Endothelial cell of umbilical vein (primary cell): Measurements from ENCODE around the gene ARHGAP30.

Experiments used
- EZH2 ChIP-seq: IDR thresholded peaks from 2 replicates; pipeline ENCODE4 v1.6.1; 2012; ENCODE audit warnings: borderline replicate concordance, low read depth, mild to moderate bottlenecking, moderate library complexity, low read length, inconsistent platforms; ENCODE audit not compliant: severe bottlenecking
- POLR2A ChIP-seq: IDR thresholded peaks from 2 replicates; pipeline ENCODE4 v1.6.1; 2012; ENCODE audit warnings: low read depth, mild to moderate bottlenecking, control low read depth, low read length
- POLR2AphosphoS5 ChIP-seq: IDR thresholded peaks from 2 replicates; pipeline ENCODE4 v1.6.1; 2012; ENCODE audit warnings: low read depth, mild to moderate bottlenecking, control low read depth, low read length, moderate library complexity; ENCODE audit not compliant: insufficient read depth
- TF ChIP-seq, protein P1 (sequence below): IDR thresholded peaks from 2 replicates; pipeline ENCODE4 v1.6.1; 2011; ENCODE audit not compliant: insufficient read depth, insufficient read length
- TF ChIP-seq, protein P2 (sequence below), 2 donors: IDR thresholded peaks; 1 replicate in 1 of 2; 2 replicates in 1 of 2; pipeline ENCODE4 v1.5.1; 2011; ENCODE audit warnings: low read length in 2 of 2, mild to moderate bottlenecking in 2 of 2, moderate library complexity in 2 of 2, control low read depth in 1 of 2, inconsistent platforms in 1 of 2, low read depth in 1 of 2; ENCODE audit not compliant: insufficient read depth in 1 of 2; ENCODE audit errors: extremely low read depth in 1 of 2

DNA sequence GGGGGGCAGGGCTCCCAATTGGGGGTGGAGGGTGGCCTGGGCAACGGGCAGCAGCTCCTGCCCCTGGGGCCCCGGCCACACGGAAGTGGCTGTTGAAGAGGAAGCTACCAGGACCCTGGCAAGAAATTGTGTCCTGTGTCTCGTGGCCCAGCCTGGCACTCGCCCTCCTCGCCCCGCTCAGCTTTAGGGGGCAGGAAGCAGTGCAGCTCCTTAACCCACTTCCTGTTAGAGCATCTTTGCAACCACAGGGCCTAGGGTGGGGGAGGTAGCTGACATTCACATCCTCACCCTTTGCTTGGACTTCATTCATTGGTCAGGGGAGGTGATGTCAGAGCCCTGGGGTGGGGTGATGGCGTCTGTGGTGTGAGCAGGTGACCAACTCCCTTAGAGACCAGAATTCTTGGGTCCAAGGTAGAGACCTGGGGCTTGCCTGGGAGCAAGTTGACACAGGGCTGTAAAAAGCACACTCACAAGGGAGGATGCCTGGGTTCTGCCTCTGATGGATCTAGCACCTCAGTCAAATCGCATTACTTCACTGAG, at the start of gene ARHGAP30:
- TF ChIP-seq POLR2AphosphoS5 = no peak
- TF ChIP-seq, protein P1, sequence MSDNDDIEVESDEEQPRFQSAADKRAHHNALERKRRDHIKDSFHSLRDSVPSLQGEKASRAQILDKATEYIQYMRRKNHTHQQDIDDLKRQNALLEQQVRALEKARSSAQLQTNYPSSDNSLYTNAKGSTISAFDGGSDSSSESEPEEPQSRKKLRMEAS = no peak
- TF ChIP-seq, protein P2, sequence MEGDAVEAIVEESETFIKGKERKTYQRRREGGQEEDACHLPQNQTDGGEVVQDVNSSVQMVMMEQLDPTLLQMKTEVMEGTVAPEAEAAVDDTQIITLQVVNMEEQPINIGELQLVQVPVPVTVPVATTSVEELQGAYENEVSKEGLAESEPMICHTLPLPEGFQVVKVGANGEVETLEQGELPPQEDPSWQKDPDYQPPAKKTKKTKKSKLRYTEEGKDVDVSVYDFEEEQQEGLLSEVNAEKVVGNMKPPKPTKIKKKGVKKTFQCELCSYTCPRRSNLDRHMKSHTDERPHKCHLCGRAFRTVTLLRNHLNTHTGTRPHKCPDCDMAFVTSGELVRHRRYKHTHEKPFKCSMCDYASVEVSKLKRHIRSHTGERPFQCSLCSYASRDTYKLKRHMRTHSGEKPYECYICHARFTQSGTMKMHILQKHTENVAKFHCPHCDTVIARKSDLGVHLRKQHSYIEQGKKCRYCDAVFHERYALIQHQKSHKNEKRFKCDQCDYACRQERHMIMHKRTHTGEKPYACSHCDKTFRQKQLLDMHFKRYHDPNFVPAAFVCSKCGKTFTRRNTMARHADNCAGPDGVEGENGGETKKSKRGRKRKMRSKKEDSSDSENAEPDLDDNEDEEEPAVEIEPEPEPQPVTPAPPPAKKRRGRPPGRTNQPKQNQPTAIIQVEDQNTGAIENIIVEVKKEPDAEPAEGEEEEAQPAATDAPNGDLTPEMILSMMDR (IDR thresholded peaks at IDR 0.05; ENCODE audit: extremely low read depth in 1 of 2, insufficient read depth in 1 of 2, low read depth in 1 of 2, low read length in 2 of 2) = no peak
- TF ChIP-seq POLR2A = no peak
- TF ChIP-seq EZH2 = no peak
